ENCODE data around the gene DPY19L1.

DNA sequence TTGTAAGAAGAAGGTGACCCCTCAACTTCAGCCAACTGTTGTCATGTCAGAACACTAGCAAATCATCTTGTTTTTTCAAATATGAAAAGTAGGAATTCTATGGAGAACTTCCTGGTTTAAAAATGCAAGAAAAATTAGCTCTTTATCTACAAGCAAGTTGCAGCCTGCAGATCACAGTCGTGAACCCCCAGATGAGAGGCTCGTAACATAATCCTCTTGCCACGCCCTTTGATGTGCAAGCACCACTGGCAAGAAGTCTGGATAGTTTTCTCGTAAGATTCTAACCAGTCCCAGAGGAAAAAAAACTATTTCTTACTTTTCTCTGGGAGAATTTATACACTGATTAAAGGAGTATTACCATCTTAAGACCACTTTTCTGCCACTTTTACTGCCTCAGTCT, 132.3 kb downstream of the DPY19L1 start:
- TF ChIP-seq, protein P1, sequence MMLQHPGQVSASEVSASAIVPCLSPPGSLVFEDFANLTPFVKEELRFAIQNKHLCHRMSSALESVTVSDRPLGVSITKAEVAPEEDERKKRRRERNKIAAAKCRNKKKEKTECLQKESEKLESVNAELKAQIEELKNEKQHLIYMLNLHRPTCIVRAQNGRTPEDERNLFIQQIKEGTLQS (CRISPR knock-in tag; conservative IDR thresholded peaks at IDR 0.05), result no peak
- no peak for TF ChIP-seq ESRRA (CRISPR knock-in tag; IDR thresholded peaks at IDR 0.05; ENCODE audit: borderline replicate concordance)
- TF ChIP-seq, protein P2, sequence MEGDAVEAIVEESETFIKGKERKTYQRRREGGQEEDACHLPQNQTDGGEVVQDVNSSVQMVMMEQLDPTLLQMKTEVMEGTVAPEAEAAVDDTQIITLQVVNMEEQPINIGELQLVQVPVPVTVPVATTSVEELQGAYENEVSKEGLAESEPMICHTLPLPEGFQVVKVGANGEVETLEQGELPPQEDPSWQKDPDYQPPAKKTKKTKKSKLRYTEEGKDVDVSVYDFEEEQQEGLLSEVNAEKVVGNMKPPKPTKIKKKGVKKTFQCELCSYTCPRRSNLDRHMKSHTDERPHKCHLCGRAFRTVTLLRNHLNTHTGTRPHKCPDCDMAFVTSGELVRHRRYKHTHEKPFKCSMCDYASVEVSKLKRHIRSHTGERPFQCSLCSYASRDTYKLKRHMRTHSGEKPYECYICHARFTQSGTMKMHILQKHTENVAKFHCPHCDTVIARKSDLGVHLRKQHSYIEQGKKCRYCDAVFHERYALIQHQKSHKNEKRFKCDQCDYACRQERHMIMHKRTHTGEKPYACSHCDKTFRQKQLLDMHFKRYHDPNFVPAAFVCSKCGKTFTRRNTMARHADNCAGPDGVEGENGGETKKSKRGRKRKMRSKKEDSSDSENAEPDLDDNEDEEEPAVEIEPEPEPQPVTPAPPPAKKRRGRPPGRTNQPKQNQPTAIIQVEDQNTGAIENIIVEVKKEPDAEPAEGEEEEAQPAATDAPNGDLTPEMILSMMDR (IDR thresholded peaks at IDR 0.05), result no peak
- TF ChIP-seq, protein P3, sequence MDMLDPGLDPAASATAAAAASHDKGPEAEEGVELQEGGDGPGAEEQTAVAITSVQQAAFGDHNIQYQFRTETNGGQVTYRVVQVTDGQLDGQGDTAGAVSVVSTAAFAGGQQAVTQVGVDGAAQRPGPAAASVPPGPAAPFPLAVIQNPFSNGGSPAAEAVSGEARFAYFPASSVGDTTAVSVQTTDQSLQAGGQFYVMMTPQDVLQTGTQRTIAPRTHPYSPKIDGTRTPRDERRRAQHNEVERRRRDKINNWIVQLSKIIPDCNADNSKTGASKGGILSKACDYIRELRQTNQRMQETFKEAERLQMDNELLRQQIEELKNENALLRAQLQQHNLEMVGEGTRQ (CRISPR knock-in tag; IDR thresholded peaks at IDR 0.05), result no peak
- TF ChIP-seq CREM (CRISPR knock-in tag; IDR thresholded peaks at IDR 0.05), result no peak
